Endothelial cell of umbilical vein (primary cell): ENCODE results near the gene SH3D19. TPM values are rescaled to one million over a fixed set of nuclear protein-coding genes. Genes with fewer than 3 reads are reported as not detected.

Source experiments
- BruUV-seq: library from RNA; stranded (reverse); fragments of 400-500 nt; replicated peaks from 2 replicates; lab custom pipeline; 2021; lab: Mats Ljungman, UMichigan
- CTCF ChIA-PET: fragments of 300-600, 350-600 bp; sonication (Branson Sonifier 250); formaldehyde crosslinking; loops from one replicate; lab custom pipeline; 2021; ENCODE audit warnings: antibody characterized with exemption, inconsistent platforms; lab: Charles Lee
- POLR2A ChIA-PET: fragments of 300-600, 350-600 bp; sonication (Branson Sonifier 250); formaldehyde crosslinking; loops from one replicate; lab custom pipeline; 2021; ENCODE audit warnings: antibody characterized with exemption, inconsistent platforms; lab: Charles Lee
- DNase-seq: peaks from one replicate; pipeline ENCODE4 v3.0.0-alpha.2; 2011; ENCODE audit warnings: low read depth, low spot score
- FAIRE-seq: peaks from 2 replicates; lab custom pipeline; 2011; peaks lifted over from hg19 to GRCh38; lab: Jason Lieb, UNC
- H2AFZ ChIP-seq: 2 replicates; pipeline ENCODE4 v1.6.0; 2012; ENCODE audit warnings: low read depth, low read length, control low read depth, inconsistent platforms
- H3K27ac ChIP-seq: 2 replicates; pipeline ENCODE4 v1.5.1; 2011; ENCODE audit warnings: low read depth, mild to moderate bottlenecking, control low read depth, low read length, moderate library complexity; ENCODE audit not compliant: insufficient read depth
- H3K27me3 ChIP-seq, 2 experiments: 2 replicates each; pipeline versions ENCODE4 v1.6.0 to v1.6.1; 2011; ENCODE audit warnings: low read length in 2 of 2, mixed read lengths in 1 of 2; ENCODE audit not compliant: control insufficient read depth in 2 of 2, insufficient read depth in 2 of 2
- H3K36me3 ChIP-seq, 2 experiments: 2 replicates in 1 of 2; 3 replicates in 1 of 2; pipeline ENCODE4 v1.5.1; 2011; ENCODE audit warnings: low read length in 2 of 2, mild to moderate bottlenecking in 1 of 2, moderate library complexity in 1 of 2; ENCODE audit not compliant: control insufficient read depth in 2 of 2, insufficient read depth in 2 of 2; ENCODE audit errors: extremely low read depth in 1 of 2
- H3K4me1 ChIP-seq: 3 replicates; pipeline ENCODE4 v1.5.1; 2011; ENCODE audit warnings: mild to moderate bottlenecking, low read length; ENCODE audit not compliant: control insufficient read depth, insufficient read depth; ENCODE audit errors: extremely low read depth
- H3K4me2 ChIP-seq: 2 replicates; pipeline ENCODE4 v1.6.1; 2011; ENCODE audit warnings: low read length, control low read depth, mixed read lengths; ENCODE audit not compliant: insufficient read depth
- H3K4me3 ChIP-seq, 3 experiments: fragments of 200-600 bp in 1 of 3; sonication (generic), shearing (Covaris generic) in 1 of 3; replicated peaks in 1 of 3; 2 replicates each; pipeline ENCODE4 v1.5.1; 2011 to 2016; ENCODE audit warnings: control low read depth in 3 of 3, low read length in 3 of 3, mild to moderate bottlenecking in 2 of 3, inconsistent platforms in 1 of 3, low read depth in 1 of 3, moderate library complexity in 1 of 3; ENCODE audit not compliant: insufficient read depth in 1 of 3
- H3K79me2 ChIP-seq: 2 replicates; pipeline ENCODE4 v1.6.0; 2012; ENCODE audit warnings: low read length, inconsistent platforms; ENCODE audit not compliant: control insufficient read depth, insufficient read depth
- H3K9ac ChIP-seq: replicated peaks from 2 replicates; pipeline ENCODE3; 2011; ENCODE audit warnings: low read length, control low read depth; ENCODE audit not compliant: insufficient read depth; ENCODE audit errors: extremely low read depth
- H3K9me1 ChIP-seq: replicated peaks from 3 replicates; pipeline ENCODE4 v1.6.0; 2011; ENCODE audit warnings: mild to moderate bottlenecking, low read length; ENCODE audit not compliant: control insufficient read depth, insufficient read depth; ENCODE audit errors: extremely low read depth
- H3K9me3 ChIP-seq: replicated peaks from 2 replicates; pipeline ENCODE4 v1.5.1; 2012; ENCODE audit warnings: low read length, inconsistent platforms; ENCODE audit not compliant: control insufficient read depth, insufficient read depth
- H4K20me1 ChIP-seq: replicated peaks from 2 replicates; pipeline ENCODE3; 2011; ENCODE audit warnings: mild to moderate bottlenecking, low read length; ENCODE audit not compliant: control insufficient read depth, insufficient read depth; ENCODE audit errors: extremely low read depth
- CTCF ChIP-seq, 2 donors: IDR thresholded peaks; 1 replicate in 1 of 2; 2 replicates in 1 of 2; pipeline ENCODE4 v1.5.1; 2011; ENCODE audit warnings: low read length in 2 of 2, mild to moderate bottlenecking in 2 of 2, moderate library complexity in 2 of 2, control low read depth in 1 of 2, inconsistent platforms in 1 of 2, low read depth in 1 of 2; ENCODE audit not compliant: insufficient read depth in 1 of 2; ENCODE audit errors: extremely low read depth in 1 of 2
- EZH2 ChIP-seq: IDR thresholded peaks from 2 replicates; pipeline ENCODE4 v1.6.1; 2012; ENCODE audit warnings: borderline replicate concordance, low read depth, mild to moderate bottlenecking, moderate library complexity, low read length, inconsistent platforms; ENCODE audit not compliant: severe bottlenecking
- FOS ChIP-seq: IDR thresholded peaks from 2 replicates; pipeline ENCODE4 v1.6.1; 2011; ENCODE audit warnings: mild to moderate bottlenecking, low read length, moderate library complexity, borderline replicate concordance; ENCODE audit not compliant: insufficient read depth
- GATA2 ChIP-seq: IDR thresholded peaks from 2 replicates; pipeline ENCODE4 v1.7.0; 2011; ENCODE audit warnings: low read depth, mild to moderate bottlenecking, moderate library complexity, mixed read lengths, low read length; ENCODE audit not compliant: insufficient read length, insufficient read depth
- JUN ChIP-seq: IDR thresholded peaks from 2 replicates; pipeline ENCODE4 v1.6.1; 2011; ENCODE audit warnings: borderline replicate concordance, low read depth; ENCODE audit not compliant: insufficient read length, insufficient read depth
- MAX ChIP-seq: IDR thresholded peaks from 2 replicates; pipeline ENCODE4 v1.6.1; 2011; ENCODE audit not compliant: insufficient read depth, insufficient read length
- MYC ChIP-seq: IDR thresholded peaks from one replicate; pipeline ENCODE4 v1.6.1; 2011; ENCODE audit warnings: mild to moderate bottlenecking, low read depth, low read length
- POLR2A ChIP-seq: IDR thresholded peaks from 2 replicates; pipeline ENCODE4 v1.6.1; 2012; ENCODE audit warnings: low read depth, mild to moderate bottlenecking, control low read depth, low read length
- POLR2AphosphoS5 ChIP-seq: IDR thresholded peaks from 2 replicates; pipeline ENCODE4 v1.6.1; 2012; ENCODE audit warnings: low read depth, mild to moderate bottlenecking, control low read depth, low read length, moderate library complexity; ENCODE audit not compliant: insufficient read depth
- dilution Hi-C: fragments of 300-500 bp; cut with MboI; formaldehyde crosslinking; loops from one replicate; pipeline ENCODE4 v1.15.0; 2019; ENCODE audit warnings: low sequenced_read_pairs; ENCODE audit not compliant: extremely low pct_ligation_motif_present
- intact Hi-C: fragments of 100-400 bp; cut with micrococcal nuclease; formaldehyde crosslinking; loops from one replicate; pipeline ENCODE4 v1.10.0; 2022
- polyA plus RNA-seq, 4 experiments: library from polyadenylated mRNA; depleted of rRNA in 3 of 4; stranded (reverse) in 3 of 4; unstranded in 1 of 4; fragments of >200 nt; gene quantifications; 2 replicates each; pipeline versions ENCODE4 v1.2.1 to v1.2.3, GENCODE V29; 2011 to 2012; ENCODE audit warnings: missing spikeins in 1 of 4
- total RNA-seq: library from RNA; stranded (reverse); gene quantifications from 2 replicates; pipeline ENCODE4 v1.2.3, GENCODE V29; 2021

The SH3D19 gene
- total and polyA plus RNA-seq, 2 donors (not counting 3 experiments of a cell fraction or from before 2014, with no cell fraction given) = 37.5 to 92.8 TPM

GRCh38 chr4:151091047-151091446, 234.4 kb downstream of the SH3D19 start:
- Histone ChIP-seq H4K20me1 (no peaks in the 10 kb centered on the region), H3K9me1 (no peaks in the 10 kb centered on the region), H3K79me2 (no peaks in the 10 kb centered on the region), H3K9me3 (no peaks in the 10 kb centered on the region), H3K27ac (no peak overlapping the region), H3K4me1 (no peaks in the 10 kb centered on the region), H2AFZ (no peak overlapping the region), H3K27me3 (peaks cover 0 to 3% of the 10 kb centered on the region in 2 experiments), H3K4me3 (no peak overlapping the region), H3K36me3 (no peaks in the 10 kb centered on the region), H3K9ac (no peak overlapping the region), H3K4me2 (no peak overlapping the region)
- dilution Hi-C loops (no loop called here), intact Hi-C loops (no loop called here)
- DNase-seq (no peak), FAIRE-seq (no peak)
- ChIA-PET POLR2A (no interaction called here), CTCF (no interaction called here)
- no TSS peak for BruUV-seq
- TF ChIP-seq CTCF (IDR thresholded peaks at IDR 0.05; ENCODE audit: extremely low read depth in 1 of 2, insufficient read depth in 1 of 2, low read depth in 1 of 2, low read length in 2 of 2) (no peak), MYC (no peak), MAX (no peak)

- no peak overlapping the region for H3K27ac ChIP-seq
- no peak overlapping the region for H3K9ac ChIP-seq
- H3K36me3 ChIP-seq = no peaks in the 10 kb centered on the region
- H3K27me3 ChIP-seq = peaks cover 0 to 3% of the 10 kb centered on the region in 2 experiments
- no peaks in the 10 kb centered on the region for H3K9me3 ChIP-seq
- no peak for FAIRE-seq
- no peak overlapping the region for H3K4me3 ChIP-seq
- intact Hi-C loops = no loop called here
- no peak overlapping the region for H2AFZ ChIP-seq
- no peaks in the 10 kb centered on the region for H3K79me2 ChIP-seq
- DNase-seq = no peak
- no TSS peak for BruUV-seq
- TF ChIP-seq JUN (no peak), CTCF (IDR thresholded peaks at IDR 0.05; ENCODE audit: extremely low read depth in 1 of 2, insufficient read depth in 1 of 2, low read depth in 1 of 2, low read length in 2 of 2) (no peak), EZH2 (no peak), POLR2AphosphoS5 (no peak), GATA2 (no peak), FOS (no peak), POLR2A (no peak), MYC (no peak), MAX (no peak)
- H4K20me1 ChIP-seq = no peaks in the 10 kb centered on the region
- no peak overlapping the region for H3K4me2 ChIP-seq
- ChIA-PET POLR2A (no interaction called here), CTCF (interaction anchor here (1.0 kb wide), 1 partner anchor 789 kb away, joined by 3 read pairs; no protein-coding TSS in a partner anchor)
- H3K9me1 ChIP-seq = no peaks in the 10 kb centered on the region
- dilution Hi-C loops = no loop called here
- no peaks in the 10 kb centered on the region for H3K4me1 ChIP-seq
These were observed 237.9 kb downstream of the SH3D19 start for GRCh38 chr4:151087467-151087866.
